ENCODE results near the gene SLC38A3.

Gene SLC38A3

DNA sequence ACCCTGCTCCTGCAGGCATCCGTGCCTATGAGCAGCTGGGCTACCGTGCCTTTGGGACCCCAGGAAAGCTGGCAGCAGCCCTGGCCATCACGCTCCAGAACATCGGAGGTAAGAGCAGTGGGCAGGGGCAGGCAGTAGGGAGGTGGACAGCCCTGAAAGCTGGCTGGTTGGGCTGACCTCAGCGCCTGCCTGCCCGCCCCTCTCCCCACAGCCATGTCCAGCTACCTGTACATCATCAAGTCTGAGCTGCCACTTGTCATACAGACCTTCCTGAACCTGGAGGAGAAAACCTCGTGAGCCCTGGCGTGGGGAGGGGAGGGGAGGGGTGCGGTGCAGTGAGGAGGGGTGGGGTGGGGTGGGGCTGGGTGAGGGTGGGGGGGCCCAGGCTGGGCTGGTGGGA, 10.5 kb downstream of the SLC38A3 start:
- no peak for DNase-seq (ENCODE audit: low read depth)
- TF ChIP-seq, protein P1, sequence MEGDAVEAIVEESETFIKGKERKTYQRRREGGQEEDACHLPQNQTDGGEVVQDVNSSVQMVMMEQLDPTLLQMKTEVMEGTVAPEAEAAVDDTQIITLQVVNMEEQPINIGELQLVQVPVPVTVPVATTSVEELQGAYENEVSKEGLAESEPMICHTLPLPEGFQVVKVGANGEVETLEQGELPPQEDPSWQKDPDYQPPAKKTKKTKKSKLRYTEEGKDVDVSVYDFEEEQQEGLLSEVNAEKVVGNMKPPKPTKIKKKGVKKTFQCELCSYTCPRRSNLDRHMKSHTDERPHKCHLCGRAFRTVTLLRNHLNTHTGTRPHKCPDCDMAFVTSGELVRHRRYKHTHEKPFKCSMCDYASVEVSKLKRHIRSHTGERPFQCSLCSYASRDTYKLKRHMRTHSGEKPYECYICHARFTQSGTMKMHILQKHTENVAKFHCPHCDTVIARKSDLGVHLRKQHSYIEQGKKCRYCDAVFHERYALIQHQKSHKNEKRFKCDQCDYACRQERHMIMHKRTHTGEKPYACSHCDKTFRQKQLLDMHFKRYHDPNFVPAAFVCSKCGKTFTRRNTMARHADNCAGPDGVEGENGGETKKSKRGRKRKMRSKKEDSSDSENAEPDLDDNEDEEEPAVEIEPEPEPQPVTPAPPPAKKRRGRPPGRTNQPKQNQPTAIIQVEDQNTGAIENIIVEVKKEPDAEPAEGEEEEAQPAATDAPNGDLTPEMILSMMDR (conservative IDR thresholded peaks at IDR 0.05; ENCODE audit: low read depth, low read length) = no peak
- H3K4me3 ChIP-seq (ENCODE audit: low read length) = no peak overlapping the region

DNA sequence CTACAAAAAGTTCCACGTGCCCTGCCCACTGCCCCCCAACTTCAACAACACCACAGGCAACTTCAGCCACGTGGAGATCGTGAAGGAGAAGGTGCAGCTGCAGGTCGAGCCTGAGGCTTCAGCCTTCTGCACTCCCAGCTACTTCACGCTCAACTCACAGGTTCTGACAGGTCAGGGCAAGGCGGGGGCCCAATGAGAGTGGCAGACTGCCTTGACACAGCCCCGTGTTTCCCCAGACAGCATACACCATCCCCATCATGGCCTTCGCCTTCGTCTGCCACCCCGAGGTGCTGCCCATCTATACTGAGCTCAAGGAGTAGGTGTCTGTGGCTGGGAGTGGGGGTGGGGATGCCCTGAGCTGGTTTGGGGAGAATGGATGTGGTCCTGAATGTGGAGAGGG, 12.6 kb downstream of the SLC38A3 start:
- TF ChIP-seq, protein P1 (conservative IDR thresholded peaks at IDR 0.05; ENCODE audit: low read depth, low read length) = no peak
- H3K4me3 ChIP-seq (ENCODE audit: low read length) = no peak overlapping the region
- no peak for DNase-seq (ENCODE audit: low read depth)

DNA sequence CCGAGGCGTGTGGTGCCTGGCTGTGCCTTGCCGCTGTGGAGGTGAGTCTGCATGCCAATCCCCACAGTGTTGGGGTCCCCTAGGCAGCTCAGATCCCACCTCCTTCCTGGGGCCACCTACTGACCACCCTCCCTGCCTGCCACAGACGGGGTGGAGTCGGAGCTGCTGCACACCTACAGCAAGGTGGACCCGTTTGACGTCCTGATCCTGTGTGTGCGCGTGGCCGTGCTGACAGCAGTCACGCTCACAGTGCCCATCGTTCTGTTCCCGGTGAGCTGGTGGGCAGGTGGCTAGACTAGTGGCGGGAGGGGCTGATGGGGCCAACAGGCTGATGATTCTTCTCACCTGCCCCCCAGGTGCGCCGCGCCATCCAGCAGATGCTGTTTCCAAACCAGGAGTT, 13.4 kb downstream of the SLC38A3 start:
- no peak overlapping the region for H3K4me3 ChIP-seq (ENCODE audit: low read length)
- no peak for DNase-seq (ENCODE audit: low read depth)
- TF ChIP-seq, protein P1 (conservative IDR thresholded peaks at IDR 0.05; ENCODE audit: low read depth, low read length) = no peak

DNA sequence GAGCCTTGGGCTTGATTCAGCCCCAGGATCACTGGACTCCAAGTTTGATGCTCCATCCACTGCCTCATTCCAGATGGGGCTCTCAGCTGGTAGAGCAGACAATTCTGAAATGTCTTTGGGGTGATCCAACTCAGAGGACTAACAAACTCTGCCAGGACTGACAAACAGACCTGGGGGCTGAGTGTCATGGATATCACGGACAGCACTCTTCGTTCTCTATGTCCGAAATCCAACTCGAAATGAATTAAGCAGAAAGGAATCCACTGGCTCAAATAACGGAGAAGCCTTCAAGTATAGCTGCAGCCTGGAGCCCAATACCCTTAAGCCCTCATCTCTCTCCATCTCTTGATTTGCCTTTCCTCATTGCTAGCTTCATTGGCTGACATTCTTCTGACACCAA, 14.2 kb downstream of the SLC38A3 start:
- no peak for DNase-seq (ENCODE audit: low read depth)
- TF ChIP-seq, protein P1 (conservative IDR thresholded peaks at IDR 0.05; ENCODE audit: low read depth, low read length) = no peak
- no peak overlapping the region for H3K4me3 ChIP-seq (ENCODE audit: low read length)

DNA sequence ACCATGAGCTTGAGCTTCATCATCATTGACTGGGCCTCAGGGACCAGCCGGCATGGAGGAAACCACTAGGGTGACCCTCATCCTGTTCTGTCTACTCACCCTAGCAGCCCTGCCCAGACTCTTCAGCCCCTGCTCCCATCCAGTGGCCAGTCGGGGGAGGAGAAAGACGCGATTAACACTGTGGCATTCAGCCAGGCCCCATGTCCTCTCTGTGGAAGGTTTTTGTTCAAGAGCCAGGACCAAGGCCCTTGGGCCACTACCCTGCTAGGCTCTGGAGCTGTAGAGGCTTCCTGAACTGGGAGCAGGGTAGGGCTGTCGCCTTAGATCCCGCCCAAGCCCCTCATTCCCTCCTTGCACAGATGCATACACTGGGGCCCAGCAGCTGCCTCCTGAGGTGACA, 15.0 kb downstream of the SLC38A3 start:
- no peak overlapping the region for H3K4me3 ChIP-seq (ENCODE audit: low read length)
- TF ChIP-seq, protein P1 (conservative IDR thresholded peaks at IDR 0.05; ENCODE audit: low read depth, low read length) = no peak

DNA sequence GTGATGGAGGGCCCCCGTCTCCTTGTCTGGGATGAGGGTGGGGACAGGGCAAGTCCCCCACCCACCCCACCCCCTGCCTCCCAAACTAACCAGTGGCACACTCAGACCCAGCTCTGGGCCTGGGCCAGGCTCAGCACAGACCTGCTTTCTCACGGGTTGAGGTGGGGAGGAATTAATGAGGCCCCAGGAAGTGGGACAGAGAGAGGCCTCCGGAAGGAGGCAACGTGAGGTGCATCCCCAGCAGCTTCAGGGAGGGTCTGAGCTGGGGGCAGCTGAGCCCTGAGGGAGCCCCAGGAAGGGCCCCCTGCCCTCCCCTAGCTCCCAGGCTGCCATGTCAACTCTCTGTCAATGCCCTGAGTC, 16.0 kb downstream of the SLC38A3 start:
- TF ChIP-seq, protein P1 (conservative IDR thresholded peaks at IDR 0.05; ENCODE audit: low read depth, low read length) = no peak
- no peak for DNase-seq (ENCODE audit: low read depth)
- H3K4me3 ChIP-seq (ENCODE audit: low read length) = no peak overlapping the region

More for the DNA sequence above, 15.0 kb downstream of the SLC38A3 start:
- DNase-seq (ENCODE audit: low read depth) = no peak

DNA sequence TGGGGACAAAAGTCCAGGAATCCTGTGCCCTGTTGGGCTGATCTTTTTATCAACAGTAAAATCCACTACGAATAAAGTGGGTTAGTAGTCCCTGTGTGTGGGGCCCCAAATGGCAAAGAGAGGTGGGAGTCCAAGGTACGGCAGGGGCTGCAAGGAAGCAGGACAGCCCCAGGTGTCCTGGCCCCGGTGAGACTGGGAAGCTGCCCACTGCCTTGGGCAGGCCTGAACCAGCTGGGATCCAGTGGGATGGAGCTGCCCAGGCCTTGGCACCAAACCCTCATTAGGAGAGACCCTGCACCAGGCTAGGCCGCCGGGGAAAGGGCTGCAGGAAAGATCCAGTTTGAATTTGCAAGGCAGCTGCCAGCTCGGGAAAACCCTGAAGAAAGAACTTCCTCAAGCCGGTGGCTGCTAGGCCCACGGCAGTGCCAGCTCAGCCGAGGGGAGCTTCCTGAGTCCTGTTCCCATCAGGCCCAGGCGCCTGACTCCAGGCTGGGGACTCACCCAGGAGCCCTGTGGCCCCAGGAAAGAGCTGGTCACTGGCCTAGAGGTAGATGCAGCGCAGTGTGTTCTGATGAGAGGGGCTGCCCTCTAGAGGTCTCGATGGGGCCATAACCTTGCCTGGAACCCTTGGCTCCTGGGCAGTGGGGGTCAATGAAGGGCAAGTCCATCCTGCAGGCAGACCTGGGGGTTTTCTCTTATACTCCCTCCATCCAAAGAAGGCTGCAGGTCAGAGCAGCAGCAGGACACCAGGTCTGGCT, 16.5 kb downstream of the SLC38A3 start:
- no peak overlapping the region for H3K4me3 ChIP-seq (ENCODE audit: low read length)
- no peak for DNase-seq (ENCODE audit: low read depth)
- TF ChIP-seq, protein P1 (conservative IDR thresholded peaks at IDR 0.05; ENCODE audit: low read depth, low read length) = no peak
